Upper lobe of right lung (tissue), 1 donor: ENCODE results near the gene DAPP1. TPM values are rescaled to one million over a fixed set of nuclear protein-coding genes. Genes with fewer than 3 reads are reported as not detected.

Experiments
- ATAC-seq: fragments of 200-7000 bp; cut with Tn5 transposase; one replicate; pipeline ENCODE4 v1.9.1; 2020; ENCODE audit warnings: mild to moderate bottlenecking, moderate library complexity
- DNase-seq: peaks from one replicate; pipeline ENCODE4 v3.0.0-alpha.2; 2020
- H3K27ac ChIP-seq: fragments of 200-600 bp; one replicate; pipeline ENCODE4 v1.8.0; 2022
- H3K27me3 ChIP-seq: fragments of 200-600 bp; one replicate; pipeline ENCODE4 v1.8.0; 2022; ENCODE audit warnings: mild to moderate bottlenecking
- H3K36me3 ChIP-seq: fragments of 200-600 bp; one replicate; pipeline ENCODE4 v1.8.0; 2022
- H3K4me1 ChIP-seq: fragments of 200-600 bp; one replicate; pipeline ENCODE4 v1.8.0; 2022
- H3K4me3 ChIP-seq: fragments of 200-600 bp; one replicate; pipeline ENCODE4 v1.8.0; 2022; ENCODE audit warnings: mild to moderate bottlenecking
- H3K9me3 ChIP-seq: fragments of 200-600 bp; one replicate; pipeline ENCODE4 v1.8.0; 2022
- CTCF ChIP-seq: fragments of 200-600 bp; IDR thresholded peaks from one replicate; pipeline ENCODE4 v1.8.0; 2022; ENCODE audit warnings: antibody characterized with exemption
- intact Hi-C: fragments of 100-400 bp; cut with DNase I; formaldehyde crosslinking; loops from one replicate; pipeline ENCODE4 v1.11.0; 2022
- total RNA-seq: library from RNA; stranded (reverse); fragmentation: NEBNext Ultra II Directional; extraction: Animal tissue kit (Norgen Biotek cat#: 25700); gene quantifications from one replicate; pipeline ENCODE4 v1.2.1, GENCODE V29; 2021
- donor health status: DM: no; HTN: yes; CAD: no; lungs with severe emphysema.

DAPP1 gene
- total RNA-seq, 1 donor from 2014 or later = 8.9 TPM

GRCh38 chr4:99885687-99886086, 69.1 kb downstream of the DAPP1 start:
- peaks cover 63% of the 10 kb centered on the region for H3K36me3 ChIP-seq
- no peak for TF ChIP-seq CTCF

GRCh38 chr4:99886146-99886545, 69.5 kb downstream of the DAPP1 start:
- no peaks in the 10 kb centered on the region for H3K9me3 ChIP-seq
- H3K36me3 ChIP-seq = peaks cover 59% of the 10 kb centered on the region
- intact Hi-C loops = no loop called here
- no peak overlapping the region for H3K27ac ChIP-seq
- peaks cover 2% of the 10 kb centered on the region for H3K4me1 ChIP-seq
- TF ChIP-seq CTCF = no peak
- H3K27me3 ChIP-seq = no peaks in the 10 kb centered on the region
- no peak overlapping the region for H3K4me3 ChIP-seq
- no peak for ATAC-seq
- DNase-seq = no peak

More at GRCh38 chr4:99885687-99886086, 69.1 kb downstream of the DAPP1 start:
- DNase-seq = no peak
- no peaks in the 10 kb centered on the region for H3K27me3 ChIP-seq
- H3K27ac ChIP-seq = no peak overlapping the region
- no peak for ATAC-seq
- no peak overlapping the region for H3K4me3 ChIP-seq
- intact Hi-C loops = no loop called here
- no peaks in the 10 kb centered on the region for H3K4me1 ChIP-seq
- no peaks in the 10 kb centered on the region for H3K9me3 ChIP-seq

GRCh38 chr4:99887837-99888236, 71.2 kb downstream of the DAPP1 start:
- no peaks in the 10 kb centered on the region for H3K27me3 ChIP-seq
- no peak overlapping the region for H3K4me3 ChIP-seq
- H3K4me1 ChIP-seq = peaks cover 9% of the 10 kb centered on the region
- no peak overlapping the region for H3K27ac ChIP-seq
- TF ChIP-seq CTCF = no peak
- H3K36me3 ChIP-seq = peaks cover 53% of the 10 kb centered on the region
- no peaks in the 10 kb centered on the region for H3K9me3 ChIP-seq
- DNase-seq (no peak), ATAC-seq (no peak)
- intact Hi-C loops = no loop called here

GRCh38 chr4:99891351-99891750, 74.7 kb downstream of the DAPP1 start:
- Histone ChIP-seq H3K9me3 (no peaks in the 10 kb centered on the region), H3K27ac (no peak overlapping the region), H3K27me3 (no peaks in the 10 kb centered on the region), H3K36me3 (peaks cover 18% of the 10 kb centered on the region), H3K4me1 (peaks cover 16% of the 10 kb centered on the region), H3K4me3 (no peak overlapping the region)
- no peak for TF ChIP-seq CTCF
- DNase-seq = no peak
- no peak for ATAC-seq
- intact Hi-C loops = no loop called here

- H3K27me3 ChIP-seq = no peaks in the 10 kb centered on the region
- no peak for DNase-seq
- H3K36me3 ChIP-seq = peaks cover 10% of the 10 kb centered on the region
- intact Hi-C loops = no loop called here
- peak overlapping the region; percentile 81 for H3K4me3 ChIP-seq
- no peak for TF ChIP-seq CTCF
- no peak overlapping the region for H3K27ac ChIP-seq
- ATAC-seq = no peak
- H3K4me1 ChIP-seq = peaks cover 16% of the 10 kb centered on the region
- H3K9me3 ChIP-seq = no peaks in the 10 kb centered on the region
These were observed 76.4 kb downstream of the DAPP1 start for GRCh38 chr4:99893029-99893428.

- Histone ChIP-seq H3K4me1 (peaks cover 16% of the 10 kb centered on the region), H3K27me3 (no peaks in the 10 kb centered on the region), H3K27ac (peak overlapping the region; percentile 89), H3K9me3 (no peaks in the 10 kb centered on the region), H3K36me3 (peaks cover 13% of the 10 kb centered on the region), H3K4me3 (peak overlapping the region; percentile 81)
- TF ChIP-seq CTCF = no peak
- ATAC-seq (no peak), DNase-seq (no peak)
- intact Hi-C loops = no loop called here
These were observed 77.2 kb downstream of the DAPP1 start for GRCh38 chr4:99893839-99894160.
